Cardiac ventricle fibroblast (primary cell): Measurements from ENCODE around the gene SNTG2. TPM values are rescaled to one million over a fixed set of nuclear protein-coding genes. Genes with fewer than 3 reads are reported as not detected.

Experiments used
- total RNA-seq: library from RNA; depleted of rRNA; stranded (reverse); fragments of >200 nt; gene quantifications from 2 replicates; pipeline ENCODE4 v1.2.3, GENCODE V29; 2015

Gene SNTG2
- 0.78 TPM in 1 of 2 replicates, not detected in the other for total RNA-seq

GRCh38 chr2:950080-950966 lies at the start of gene SNTG2:
Gene SNTG2 (plus strand): TSS chr2:950849. CDS start chr2:950997, 148 bp downstream.

GRCh38 chr2:1413156-1413710 lies 462.6 kb downstream of the SNTG2 start, which contains the start of gene TPO:
Gene TPO (plus strand): TSS chr2:1413463. CDS start chr2:1414409, 946 bp downstream.

